Peyer's patch (tissue), 4 donors: ENCODE measurements around the gene NR2F2.

ENCODE experiments used
- POLR2A ChIP-seq, 2 donors: fragments of 450-650 bp; IDR thresholded peaks; one replicate each; pipeline ENCODE4 v1.5.1; 2017; ENCODE audit warnings: antibody characterized with exemption in 2 of 2, mild to moderate bottlenecking in 2 of 2, moderate library complexity in 2 of 2
- TF ChIP-seq, protein P1 (sequence below), 6 experiments: fragments of 450-650 bp in 4 of 6; fragments of 200-600 bp in 2 of 6; sonication (generic) in 1 of 6; IDR thresholded peaks; one replicate each; pipeline ENCODE4 v1.5.1; 2017 to 2019; ENCODE audit warnings: antibody characterized with exemption in 6 of 6, mild to moderate bottlenecking in 3 of 6, moderate library complexity in 1 of 6

DNA sequence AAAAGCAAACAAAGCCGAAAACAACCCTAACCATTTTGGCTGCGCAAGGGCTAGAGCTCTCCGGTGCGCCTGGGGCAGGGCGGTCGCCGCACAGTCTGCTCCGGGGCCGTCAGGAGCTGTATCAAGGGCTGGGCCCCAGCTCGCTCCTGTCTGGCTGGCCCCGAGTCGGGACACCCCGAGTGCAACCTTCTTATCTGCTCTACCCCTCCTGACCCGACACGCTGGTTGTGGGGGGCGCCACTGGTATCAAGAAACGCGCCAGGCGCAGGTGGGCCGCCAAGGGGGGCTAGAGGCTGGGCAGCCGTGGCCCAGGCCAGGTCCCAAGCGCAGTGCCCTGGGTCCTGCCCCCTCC lies 36.0 kb downstream of the NR2F2 start:
- TF ChIP-seq, protein P1, sequence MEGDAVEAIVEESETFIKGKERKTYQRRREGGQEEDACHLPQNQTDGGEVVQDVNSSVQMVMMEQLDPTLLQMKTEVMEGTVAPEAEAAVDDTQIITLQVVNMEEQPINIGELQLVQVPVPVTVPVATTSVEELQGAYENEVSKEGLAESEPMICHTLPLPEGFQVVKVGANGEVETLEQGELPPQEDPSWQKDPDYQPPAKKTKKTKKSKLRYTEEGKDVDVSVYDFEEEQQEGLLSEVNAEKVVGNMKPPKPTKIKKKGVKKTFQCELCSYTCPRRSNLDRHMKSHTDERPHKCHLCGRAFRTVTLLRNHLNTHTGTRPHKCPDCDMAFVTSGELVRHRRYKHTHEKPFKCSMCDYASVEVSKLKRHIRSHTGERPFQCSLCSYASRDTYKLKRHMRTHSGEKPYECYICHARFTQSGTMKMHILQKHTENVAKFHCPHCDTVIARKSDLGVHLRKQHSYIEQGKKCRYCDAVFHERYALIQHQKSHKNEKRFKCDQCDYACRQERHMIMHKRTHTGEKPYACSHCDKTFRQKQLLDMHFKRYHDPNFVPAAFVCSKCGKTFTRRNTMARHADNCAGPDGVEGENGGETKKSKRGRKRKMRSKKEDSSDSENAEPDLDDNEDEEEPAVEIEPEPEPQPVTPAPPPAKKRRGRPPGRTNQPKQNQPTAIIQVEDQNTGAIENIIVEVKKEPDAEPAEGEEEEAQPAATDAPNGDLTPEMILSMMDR (IDR thresholded peaks at IDR 0.05), result no peak
- TF ChIP-seq POLR2A (IDR thresholded peaks at IDR 0.05), result no peak
